PC-3 (cell line): Measurements from ENCODE around the gene MPZ. TPM values are rescaled to one million over a fixed set of nuclear protein-coding genes. Genes with fewer than 3 reads are reported as not detected.

Experiments used
- ATAC-seq: fragments of 200-7000 bp; cut with Tn5 transposase; 2 replicates; pipeline ENCODE4 v1.9.1; 2020; ENCODE audit warnings: mild to moderate bottlenecking, moderate library complexity
- BruUV-seq: library from RNA; stranded (reverse); fragments of 400-500 nt; replicated peaks from 2 replicates; lab custom pipeline; 2021; lab: Mats Ljungman, UMichigan
- CTCF ChIA-PET: fragments of 300-600 bp; sonication (Branson Sonifier 250); formaldehyde crosslinking; loops from one replicate; lab custom pipeline; 2022; ENCODE audit warnings: antibody characterized with exemption; lab: Charles Lee
- POLR2A ChIA-PET: fragments of 300-600 bp; sonication (Branson Sonifier 250); formaldehyde crosslinking; loops from one replicate; lab custom pipeline; 2022; ENCODE audit warnings: antibody characterized with exemption; ENCODE audit not compliant: unreplicated experiment; lab: Charles Lee
- DNase-seq: peaks from one replicate; pipeline ENCODE4 v3.0.0-alpha.2; 2015
- H2AFZ ChIP-seq: fragments of 300-600 bp; sonication (generic); 2 replicates; pipeline ENCODE4 v1.6.0; 2016; ENCODE audit warnings: antibody characterized with exemption, low read length
- H3F3A ChIP-seq: fragments of 300-600 bp; sonication (generic); one replicate; pipeline ENCODE4 v1.6.0; 2017; ENCODE audit warnings: antibody characterized with exemption, low read length, control low read depth, mild to moderate bottlenecking; ENCODE audit not compliant: unreplicated experiment
- H3K27ac ChIP-seq: fragments of 300-600 bp; sonication (generic); 2 replicates; pipeline ENCODE4 v1.5.1; 2016; ENCODE audit warnings: mild to moderate bottlenecking, low read length
- H3K27me3 ChIP-seq: fragments of 300-600 bp; sonication (generic); 2 replicates; pipeline ENCODE4 v1.6.1; 2016; ENCODE audit warnings: low read length, mixed read lengths
- H3K36me3 ChIP-seq: fragments of 300-600 bp; sonication (generic); 2 replicates; pipeline ENCODE4 v1.6.1; 2016; ENCODE audit warnings: low read depth, mixed run types, low read length, mixed read lengths
- H3K4me1 ChIP-seq: fragments of 300-600 bp; sonication (generic); 2 replicates; pipeline ENCODE4 v1.5.1; 2016; ENCODE audit warnings: low read length; ENCODE audit not compliant: insufficient read depth
- H3K4me2 ChIP-seq: fragments of 300-600 bp; sonication (generic); 2 replicates; pipeline ENCODE4 v1.6.0; 2016; ENCODE audit warnings: low read length
- H3K4me3 ChIP-seq: fragments of 300-600 bp; sonication (generic); 2 replicates; pipeline ENCODE4 v1.5.1; 2016; ENCODE audit warnings: mild to moderate bottlenecking, low read length, mixed read lengths
- H3K79me2 ChIP-seq: fragments of 300-600 bp; sonication (generic); 2 replicates; pipeline ENCODE4 v1.6.1; 2017; ENCODE audit warnings: low read length, mixed read lengths
- H3K9ac ChIP-seq: fragments of 300-600 bp; sonication (generic); 2 replicates; pipeline ENCODE4 v1.6.0; 2016; ENCODE audit warnings: mild to moderate bottlenecking, low read length
- H3K9me2 ChIP-seq: fragments of 300-600 bp; sonication (generic); replicated peaks from 2 replicates; pipeline ENCODE4 v1.6.1; 2016; ENCODE audit warnings: mixed run types, low read length, mixed read lengths
- H3K9me3 ChIP-seq: fragments of 300-600 bp; sonication (generic); 2 replicates; pipeline ENCODE4 v1.6.1; 2016; ENCODE audit warnings: low read length, mixed read lengths
- H4K20me1 ChIP-seq: fragments of 300-600 bp; sonication (generic); 2 replicates; pipeline ENCODE4 v1.6.1; 2016; ENCODE audit warnings: low read length, mixed read lengths
- EZH2 ChIP-seq: fragments of 300-600 bp; sonication (generic); IDR thresholded peaks from one replicate; pipeline ENCODE4 v1.6.1; 2017; ENCODE audit warnings: antibody characterized with exemption, mild to moderate bottlenecking, low read length; ENCODE audit not compliant: unreplicated experiment
- EZH2phosphoT487 ChIP-seq: fragments of 300-600 bp; sonication (generic); IDR thresholded peaks from 2 replicates; pipeline ENCODE4 v1.6.1; 2018; ENCODE audit warnings: mild to moderate bottlenecking, antibody characterized with exemption, low read length, borderline replicate concordance
- intact Hi-C: fragments of 100-400 bp; cut with micrococcal nuclease; formaldehyde crosslinking; loops from 2 replicates; pipeline ENCODE4 v1.9.0; 2023
- total RNA-seq: library from RNA; depleted of rRNA; stranded (reverse); fragments of >200 nt; gene quantifications from 2 replicates; pipeline ENCODE4 v1.2.3, GENCODE V29; 2014
- TF ChIP-seq, protein P1 (sequence below): fragments of 300-600 bp; sonication (generic); conservative IDR thresholded peaks from 2 replicates; pipeline ENCODE4 v1.5.1; 2017; ENCODE audit warnings: antibody characterized with exemption, low read depth, mild to moderate bottlenecking, low read length

MPZ gene
- total RNA-seq, 1 experiment from 2014 or later, result 0.18 TPM

DNA sequence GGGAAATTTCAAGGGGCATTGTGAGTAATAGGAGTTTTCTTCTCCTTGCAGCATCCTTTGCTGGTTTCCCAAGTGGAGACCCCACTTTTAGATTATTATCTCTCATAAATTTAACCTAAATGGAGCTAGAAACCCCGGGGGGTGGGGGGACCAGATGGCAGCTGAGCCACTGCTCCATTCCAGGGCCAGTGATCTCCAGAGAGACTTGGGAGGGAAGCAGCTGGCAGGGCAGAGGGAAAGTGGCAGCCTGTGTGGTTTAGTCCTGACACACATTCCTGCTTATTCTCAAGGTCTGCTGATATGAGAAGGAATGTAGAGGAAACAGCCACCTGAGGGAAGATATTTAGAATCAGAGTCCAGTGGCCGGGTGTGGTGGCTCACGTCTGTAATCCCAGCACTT is 34.9 kb downstream of the MPZ start:
- CTCF ChIA-PET, result interaction anchor here (0.5 kb wide), 1 partner anchor 177 kb away, joined by 5 read pairs; no protein-coding TSS in a partner anchor
- BruUV-seq, result no TSS peak
- Histone ChIP-seq H3K27ac (no peak overlapping the region), H4K20me1 (no peaks in the 10 kb centered on the region), H2AFZ (no peak overlapping the region), H3K9me2 (no peaks in the 10 kb centered on the region), H3K4me1 (no peaks in the 10 kb centered on the region), H3K9ac (no peak overlapping the region), H3K36me3 (no peaks in the 10 kb centered on the region), H3K9me3 (no peaks in the 10 kb centered on the region), H3K27me3 (peaks cover 46% of the 10 kb centered on the region), H3F3A (no peaks in the 10 kb centered on the region), H3K4me2 (no peak overlapping the region), H3K79me2 (no peaks in the 10 kb centered on the region), H3K4me3 (no peak overlapping the region)
- TF ChIP-seq, protein P1, sequence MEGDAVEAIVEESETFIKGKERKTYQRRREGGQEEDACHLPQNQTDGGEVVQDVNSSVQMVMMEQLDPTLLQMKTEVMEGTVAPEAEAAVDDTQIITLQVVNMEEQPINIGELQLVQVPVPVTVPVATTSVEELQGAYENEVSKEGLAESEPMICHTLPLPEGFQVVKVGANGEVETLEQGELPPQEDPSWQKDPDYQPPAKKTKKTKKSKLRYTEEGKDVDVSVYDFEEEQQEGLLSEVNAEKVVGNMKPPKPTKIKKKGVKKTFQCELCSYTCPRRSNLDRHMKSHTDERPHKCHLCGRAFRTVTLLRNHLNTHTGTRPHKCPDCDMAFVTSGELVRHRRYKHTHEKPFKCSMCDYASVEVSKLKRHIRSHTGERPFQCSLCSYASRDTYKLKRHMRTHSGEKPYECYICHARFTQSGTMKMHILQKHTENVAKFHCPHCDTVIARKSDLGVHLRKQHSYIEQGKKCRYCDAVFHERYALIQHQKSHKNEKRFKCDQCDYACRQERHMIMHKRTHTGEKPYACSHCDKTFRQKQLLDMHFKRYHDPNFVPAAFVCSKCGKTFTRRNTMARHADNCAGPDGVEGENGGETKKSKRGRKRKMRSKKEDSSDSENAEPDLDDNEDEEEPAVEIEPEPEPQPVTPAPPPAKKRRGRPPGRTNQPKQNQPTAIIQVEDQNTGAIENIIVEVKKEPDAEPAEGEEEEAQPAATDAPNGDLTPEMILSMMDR, result no peak
- no peak for TF ChIP-seq EZH2
- no peak for TF ChIP-seq EZH2phosphoT487
- no peak for DNase-seq
- POLR2A ChIA-PET, result no interaction called here
- intact Hi-C loops, result no loop called here
- no peak for ATAC-seq

DNA sequence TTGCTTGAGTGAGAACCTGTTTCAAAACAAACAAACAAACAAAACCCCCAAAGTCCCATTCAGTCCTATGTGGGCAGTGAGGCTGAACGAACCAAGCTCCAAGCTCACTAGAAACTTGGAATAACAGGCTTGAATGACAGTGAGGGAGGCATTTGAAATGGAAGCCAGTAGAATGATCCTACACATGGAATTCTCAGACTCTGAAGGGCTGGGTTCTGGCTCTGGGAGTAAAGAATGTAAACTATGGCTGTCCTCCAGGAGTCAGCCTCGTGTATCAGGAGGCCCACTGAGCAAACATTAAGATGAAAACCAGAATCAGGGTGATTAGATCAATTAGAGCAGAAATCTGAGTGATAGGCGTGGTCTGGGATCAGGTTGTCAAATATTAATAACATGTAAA is 36.4 kb downstream of the MPZ start:
- H3K9me2 ChIP-seq, result no peaks in the 10 kb centered on the region
- no peak for TF ChIP-seq EZH2
- TF ChIP-seq, protein P1, result no peak
- TF ChIP-seq EZH2phosphoT487, result no peak
- ATAC-seq (no peak), DNase-seq (no peak)
- H4K20me1 ChIP-seq, result no peaks in the 10 kb centered on the region
- ChIA-PET CTCF (no interaction called here), POLR2A (no interaction called here)
- H3K4me3 ChIP-seq, result no peak overlapping the region
- H3K4me1 ChIP-seq, result no peaks in the 10 kb centered on the region
- no peaks in the 10 kb centered on the region for H3F3A ChIP-seq
- H3K9ac ChIP-seq, result no peak overlapping the region
- no peaks in the 10 kb centered on the region for H3K79me2 ChIP-seq
- no peak overlapping the region for H3K27ac ChIP-seq
- H3K36me3 ChIP-seq, result no peaks in the 10 kb centered on the region
- H2AFZ ChIP-seq, result no peak overlapping the region
- no peak overlapping the region for H3K4me2 ChIP-seq
- H3K9me3 ChIP-seq, result no peaks in the 10 kb centered on the region
- peaks cover 32% of the 10 kb centered on the region for H3K27me3 ChIP-seq
- intact Hi-C loops, result no loop called here
- no TSS peak for BruUV-seq

DNA sequence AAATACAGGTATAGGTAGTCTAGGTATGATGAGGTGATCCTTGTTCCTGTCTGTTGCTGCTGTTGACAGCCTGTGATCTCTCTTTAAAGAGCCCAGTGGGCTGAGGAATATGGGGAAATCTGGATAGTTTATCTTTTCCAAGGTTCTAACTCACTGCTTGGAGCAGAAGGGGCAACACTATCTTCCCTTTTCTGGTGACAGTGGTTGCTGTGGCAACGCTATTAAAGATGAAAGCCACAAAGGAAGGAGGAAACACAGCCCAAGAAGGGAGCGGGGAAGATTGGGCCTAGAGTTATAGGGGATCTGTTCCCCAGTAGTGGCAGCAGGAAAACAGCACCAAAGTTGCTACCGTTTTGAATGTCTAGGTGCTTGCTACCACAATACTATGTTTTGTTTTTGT is 42.4 kb downstream of the MPZ start:
- BruUV-seq, result no TSS peak
- DNase-seq (no peak), ATAC-seq (no peak)
- no peak overlapping the region for H3K9ac ChIP-seq
- H3K9me2 ChIP-seq, result no peaks in the 10 kb centered on the region
- H2AFZ ChIP-seq, result no peak overlapping the region
- no peaks in the 10 kb centered on the region for H3K9me3 ChIP-seq
- H3K79me2 ChIP-seq, result no peaks in the 10 kb centered on the region
- H3K27ac ChIP-seq, result no peak overlapping the region
- CTCF ChIA-PET, result no interaction called here
- TF ChIP-seq EZH2 (no peak), EZH2phosphoT487 (no peak)
- TF ChIP-seq, protein P1, result no peak
- H3K4me2 ChIP-seq, result no peak overlapping the region
- no peaks in the 10 kb centered on the region for H4K20me1 ChIP-seq
- no peaks in the 10 kb centered on the region for H3K27me3 ChIP-seq
- no peaks in the 10 kb centered on the region for H3F3A ChIP-seq
- H3K4me1 ChIP-seq, result no peaks in the 10 kb centered on the region; the same call in 1 of the 2 replicates
- no peaks in the 10 kb centered on the region for H3K36me3 ChIP-seq
- POLR2A ChIA-PET, result interaction anchor here (0.6 kb wide), 1 partner anchor 30 kb away, joined by 4 read pairs; no protein-coding TSS in a partner anchor
- intact Hi-C loops, result no loop called here
- no peak overlapping the region for H3K4me3 ChIP-seq
